Frontal cortex (tissue), 4 donors: ENCODE measurements around the gene KCNMA1. TPM values are rescaled to one million over a fixed set of nuclear protein-coding genes. Genes with fewer than 3 reads are reported as not detected.

ENCODE experiments used
- DNase-seq, 2 donors: peaks; one replicate each; pipeline ENCODE4 v3.0.0; 2012; ENCODE audit warnings: low spot score in 2 of 2
- FAIRE-seq: peaks from 2 replicates; lab custom pipeline; 2012; peaks lifted over from hg19 to GRCh38; lab: Jason Lieb, UNC
- total RNA-seq: library from RNA; depleted of rRNA; stranded (reverse); fragments of >200 nt; gene quantifications from one replicate; pipeline ENCODE4 v1.2.3, GENCODE V29; 2014
- donor health status: control.
- donor health status: control.
- donor health status: control.

KCNMA1 gene
- total RNA-seq, 1 donor from 2014 or later = 27.3 TPM

DNA sequence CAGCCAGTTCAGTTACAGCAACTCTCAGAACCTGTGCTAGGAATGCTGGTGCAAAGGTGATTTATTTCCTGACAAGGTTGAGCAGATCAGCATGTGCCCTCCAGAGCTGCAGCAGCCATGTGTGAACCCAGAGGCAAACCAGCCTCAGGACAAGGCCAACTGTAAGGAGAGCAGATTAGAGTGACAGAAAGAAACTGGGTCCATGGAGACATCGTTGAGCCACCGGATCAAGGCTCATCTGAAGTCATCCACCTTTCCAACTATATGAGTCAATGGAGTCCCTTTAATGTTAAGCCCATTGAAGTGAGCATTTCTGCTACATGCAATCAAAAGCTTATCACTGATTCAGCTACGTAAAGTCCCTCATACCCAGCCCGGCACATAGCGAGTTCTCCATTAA, 26.4 kb downstream of the KCNMA1 start:
- FAIRE-seq (no peak), DNase-seq (no peak)

DNA sequence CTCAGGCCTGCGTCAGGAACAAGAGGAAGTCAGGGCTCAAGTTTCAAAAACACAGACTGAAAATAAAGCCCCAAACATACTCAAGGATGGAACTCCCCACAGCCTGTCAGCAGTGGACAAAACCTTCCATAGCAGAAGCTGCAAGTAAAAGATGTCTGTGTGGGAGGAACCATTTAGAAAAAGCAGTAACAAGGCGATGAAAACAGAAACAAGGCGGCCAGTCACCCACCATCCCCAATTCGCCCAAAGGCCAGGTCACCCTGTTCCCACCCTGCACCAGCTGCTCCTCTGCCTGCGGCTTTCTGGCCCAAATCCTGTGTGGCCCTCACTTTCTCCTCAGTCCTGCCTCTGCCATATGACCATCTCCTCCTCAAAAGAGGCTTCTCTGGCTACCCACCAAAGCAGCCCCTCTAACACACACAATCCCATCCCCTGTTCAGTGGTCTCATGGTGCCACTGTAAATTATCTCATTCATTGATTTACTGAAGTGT, 27.8 kb downstream of the KCNMA1 start:
- DNase-seq (no peak), FAIRE-seq (no peak)

DNA sequence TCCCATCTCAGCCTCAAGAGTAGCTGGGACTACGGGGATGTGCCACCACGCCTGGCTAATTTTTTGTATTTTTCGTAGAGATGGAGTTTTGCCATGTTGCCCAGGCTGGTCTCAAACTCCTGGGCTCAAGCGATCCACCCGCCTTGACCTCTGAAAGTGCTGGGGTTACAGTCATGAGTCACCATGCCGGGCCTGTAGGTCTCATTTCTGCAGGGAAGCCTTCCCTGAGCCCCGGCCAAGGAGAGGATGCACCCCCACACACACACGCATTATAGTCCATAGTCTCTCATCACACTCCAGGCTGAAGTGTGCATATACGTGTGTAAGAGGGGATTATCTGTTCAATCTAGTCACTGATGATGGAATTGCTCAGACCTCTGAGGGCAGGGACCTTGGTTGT, 29.3 kb downstream of the KCNMA1 start:
- DNase-seq (no peak), FAIRE-seq (no peak)

DNA sequence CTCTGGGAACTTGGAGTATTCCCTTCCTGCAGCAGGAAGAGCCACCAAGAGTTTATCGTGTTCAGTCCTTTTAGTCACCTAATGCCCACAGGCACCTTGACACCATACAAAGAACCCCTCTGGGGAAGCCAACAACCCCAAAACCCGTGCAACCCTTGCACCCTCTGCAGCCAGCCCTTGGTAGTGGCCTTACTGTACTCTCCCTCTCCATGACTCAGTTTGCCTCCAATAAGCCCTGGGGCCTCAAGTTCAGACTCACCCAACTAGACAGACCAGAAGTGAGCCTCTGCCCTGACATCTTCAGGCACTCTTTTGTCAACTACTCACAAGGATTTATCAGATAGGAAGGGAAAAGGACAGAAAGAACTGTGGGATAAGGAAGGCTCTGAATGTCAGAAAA, 30.9 kb downstream of the KCNMA1 start:
- FAIRE-seq (no peak), DNase-seq (no peak)

DNA sequence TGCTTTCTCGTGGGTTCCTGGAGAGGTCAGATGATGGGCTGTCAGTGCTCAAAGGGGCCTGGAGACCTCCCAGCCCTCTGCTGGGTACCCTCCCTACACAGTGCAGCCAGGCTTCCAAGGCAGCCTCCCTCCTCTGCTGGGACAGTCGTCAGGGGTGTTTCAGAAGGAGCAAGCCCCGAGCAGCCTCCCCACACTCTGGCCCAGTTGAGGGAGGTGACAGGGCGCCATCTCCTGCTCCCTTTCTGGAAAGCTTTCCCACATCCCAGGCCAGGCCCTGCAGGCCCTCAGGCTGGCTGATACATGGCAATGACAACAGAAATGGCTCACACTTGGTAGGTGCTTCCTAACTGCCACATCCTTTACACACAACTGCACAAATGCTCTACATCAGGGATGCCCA, 32.1 kb downstream of the KCNMA1 start:
- DNase-seq = no peak
- FAIRE-seq = no peak

DNA sequence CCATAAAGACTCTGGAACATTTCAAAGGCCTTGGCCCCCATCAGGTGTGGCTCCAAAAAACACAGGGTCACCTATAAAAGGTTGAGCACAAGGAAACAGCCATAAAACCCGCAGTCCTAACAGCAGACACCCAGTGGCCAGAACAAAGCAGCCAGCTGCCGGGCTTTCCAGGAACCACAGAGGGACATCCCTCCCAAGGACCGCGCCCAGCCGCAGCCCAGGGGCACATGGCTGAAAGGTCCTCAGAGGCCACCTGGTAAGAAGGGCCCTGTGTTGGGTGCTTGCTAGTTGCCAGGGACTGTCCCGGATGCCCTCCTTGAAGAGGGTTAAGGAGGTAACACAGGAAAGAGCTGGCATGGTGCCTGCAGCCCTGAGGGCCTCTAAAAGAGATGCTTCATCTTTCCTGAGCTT, 32.7 kb downstream of the KCNMA1 start:
- no peak for FAIRE-seq
- DNase-seq = no peak

DNA sequence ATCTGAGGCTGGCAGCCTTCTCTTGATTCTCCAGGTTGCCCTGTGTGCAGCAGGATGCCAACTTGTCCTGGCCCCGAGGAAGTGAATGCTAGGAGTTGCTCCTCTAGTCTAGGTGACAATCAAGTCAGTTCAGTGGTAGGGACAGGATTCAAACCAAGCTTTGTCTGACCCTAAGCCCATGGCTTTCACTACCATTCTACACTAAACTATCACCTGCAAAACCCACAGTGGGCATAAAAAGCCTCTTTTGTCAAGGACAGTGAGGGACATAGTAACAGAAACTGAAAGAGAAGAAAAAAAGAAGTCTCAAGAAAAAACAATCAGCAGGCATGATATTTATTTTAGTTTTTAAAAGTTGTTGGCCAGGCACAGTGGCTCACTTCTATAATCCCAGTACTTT, 33.5 kb downstream of the KCNMA1 start:
- DNase-seq (no peak), FAIRE-seq (no peak)

DNA sequence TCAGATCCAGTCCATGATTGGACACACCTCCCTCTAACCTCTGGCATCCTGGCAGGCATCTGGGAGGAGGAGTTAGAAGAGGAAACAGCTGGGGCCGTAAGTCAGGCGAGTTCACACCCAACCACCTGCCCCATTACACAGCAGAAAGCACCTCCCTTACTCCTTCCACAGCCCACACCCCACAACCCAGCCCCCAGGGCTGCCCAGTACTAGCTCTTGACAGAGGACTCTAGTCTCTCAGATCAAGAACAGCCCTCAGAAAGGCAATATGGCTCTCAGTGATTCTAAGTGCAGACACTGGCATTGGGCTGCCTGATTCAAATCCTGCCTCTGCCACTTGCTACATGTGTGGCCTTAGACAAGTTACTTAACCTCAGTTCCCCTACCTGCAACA, 34.1 kb downstream of the KCNMA1 start:
- DNase-seq = no peak
- FAIRE-seq = no peak

DNA sequence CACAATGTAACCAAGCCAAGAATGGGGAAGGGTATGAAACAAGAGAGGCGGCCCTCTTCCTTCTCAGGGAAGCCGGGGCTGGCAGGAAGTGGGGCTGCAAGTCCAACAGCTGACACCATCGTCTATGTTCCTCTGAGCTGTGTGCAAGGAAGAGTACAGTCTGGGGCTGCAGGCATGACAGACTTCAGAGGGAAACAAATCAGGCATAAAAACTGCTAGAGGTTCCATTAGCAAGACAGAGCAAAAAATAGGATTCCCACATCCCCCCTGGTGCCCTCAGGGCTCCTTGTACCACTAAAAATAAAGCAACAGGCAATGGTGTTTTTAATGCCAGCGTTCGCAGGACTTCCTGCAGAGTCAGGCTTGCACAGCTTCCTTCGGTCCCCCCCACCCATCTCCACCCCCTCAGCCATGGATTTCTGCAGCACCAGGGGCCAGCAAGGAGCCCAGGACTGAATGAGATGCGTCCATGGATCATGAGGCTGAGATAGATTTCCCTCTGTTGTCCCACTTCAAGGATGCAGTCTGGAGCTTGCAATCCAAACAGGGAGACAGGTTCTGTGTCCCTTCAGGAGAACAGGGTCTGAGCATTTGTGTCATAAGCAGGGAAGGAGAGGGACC, 34.6 kb downstream of the KCNMA1 start:
- FAIRE-seq (no peak), DNase-seq (no peak)

DNA sequence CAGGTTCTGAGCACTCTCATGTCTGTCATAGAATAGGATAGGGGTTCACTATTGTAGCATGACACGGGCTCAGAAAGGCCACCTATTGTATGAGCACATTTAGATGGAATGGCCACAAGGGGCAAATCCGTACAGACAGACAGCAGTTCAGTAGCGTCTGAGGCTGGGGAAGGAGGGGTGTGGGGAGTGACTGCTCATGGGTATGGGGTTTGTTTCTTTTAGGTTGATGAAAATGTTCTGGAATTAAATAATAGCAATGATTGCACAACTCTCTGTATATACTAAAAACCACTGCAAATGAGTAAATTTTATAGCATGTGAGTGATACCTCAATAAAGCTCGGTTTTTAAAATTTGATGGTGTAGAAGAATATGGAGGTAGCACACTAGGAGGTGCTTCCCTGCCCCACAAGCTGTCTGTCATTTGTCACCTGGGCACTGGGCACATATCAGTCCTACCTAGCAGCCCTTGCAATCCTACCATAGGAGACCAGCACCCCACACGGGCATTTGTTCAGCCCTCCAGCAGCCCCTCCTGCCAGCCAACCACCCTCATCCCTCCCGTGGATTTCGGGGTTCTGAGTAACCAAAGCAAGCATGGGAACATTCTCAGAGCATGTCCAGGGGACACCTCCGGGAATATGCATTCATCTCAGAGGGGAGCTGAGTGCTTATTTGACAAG, 35.2 kb downstream of the KCNMA1 start:
- FAIRE-seq (no peak), DNase-seq (no peak)

DNA sequence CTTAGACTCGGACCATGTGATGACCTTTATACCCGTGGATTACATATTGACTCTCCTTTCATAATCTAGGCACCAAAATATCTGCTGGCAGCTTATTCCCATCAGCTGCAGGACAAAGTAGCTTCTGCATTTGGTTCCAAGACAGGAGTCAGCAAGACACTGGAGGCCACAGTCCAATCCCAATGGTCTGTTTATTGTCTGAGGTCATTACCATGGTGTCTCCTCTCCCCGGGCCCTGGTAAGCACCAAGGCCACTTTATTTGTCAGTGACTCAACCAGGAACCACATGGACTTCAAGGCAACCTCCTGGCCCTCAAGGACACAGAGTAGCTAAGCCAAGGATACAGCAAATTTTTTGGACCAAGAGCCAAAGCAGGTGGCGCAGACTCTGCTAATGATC, 36.1 kb downstream of the KCNMA1 start:
- no peak for FAIRE-seq

DNA sequence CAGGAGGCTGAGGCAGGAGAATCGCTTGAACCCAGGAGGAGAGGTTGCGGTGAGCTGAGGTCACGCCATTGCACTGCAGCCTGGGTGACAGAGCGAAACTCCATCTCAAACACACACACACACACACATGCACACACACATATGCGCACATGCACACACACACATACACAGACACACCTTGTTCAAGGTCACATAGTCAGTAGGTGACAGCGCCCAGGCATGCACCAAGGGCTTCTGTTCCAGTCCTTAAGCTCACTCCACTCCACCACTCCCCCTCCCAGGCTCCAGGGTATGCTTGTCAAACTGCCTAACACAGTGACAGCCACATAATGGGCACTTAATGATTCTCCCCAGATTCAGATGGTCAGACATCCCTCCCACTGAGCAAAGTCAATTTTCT, 37.0 kb downstream of the KCNMA1 start:
- no peak for FAIRE-seq
- no peak for DNase-seq

More for the DNA sequence above, 36.1 kb downstream of the KCNMA1 start:
- no peak for DNase-seq

DNA sequence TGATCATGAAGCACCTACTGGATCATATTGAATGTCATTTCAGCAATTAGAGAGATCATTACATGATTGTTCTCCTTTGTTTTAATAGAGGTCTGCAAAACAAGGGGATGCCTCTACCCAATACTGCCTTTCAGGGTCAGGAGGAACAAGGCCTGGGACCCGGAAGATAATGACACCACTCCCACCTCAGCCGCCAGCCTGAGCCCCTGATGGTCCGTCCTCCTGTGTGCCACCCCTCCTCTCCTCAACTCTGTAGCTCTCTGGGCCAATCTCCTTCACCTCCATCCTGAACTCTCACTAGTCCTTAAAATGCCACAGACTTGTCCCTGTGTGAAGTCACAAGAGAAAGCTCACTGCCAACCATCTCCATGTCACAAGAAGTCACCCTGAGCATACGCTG, 38.0 kb downstream of the KCNMA1 start:
- DNase-seq = no peak
- no peak for FAIRE-seq

DNA sequence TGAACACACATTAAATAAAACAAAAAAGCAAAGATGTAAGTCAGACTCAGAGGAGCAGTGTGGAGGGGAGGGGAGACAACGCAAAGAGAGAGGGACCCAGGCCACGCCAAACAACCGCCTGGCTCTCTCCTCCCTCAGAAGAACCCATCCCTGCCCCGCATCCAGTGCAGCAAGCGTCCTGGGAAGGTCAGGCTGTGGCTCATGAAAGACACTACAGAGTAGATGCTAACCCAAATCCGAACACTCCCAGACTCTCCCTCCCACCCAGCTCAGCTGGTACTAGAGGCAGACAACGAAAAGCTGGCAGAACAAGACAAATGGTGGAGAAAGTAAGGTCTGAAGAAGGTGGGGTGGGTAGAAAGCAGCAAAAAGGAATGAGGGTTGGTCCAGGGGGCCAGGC, 39.0 kb downstream of the KCNMA1 start:
- DNase-seq (no peak), FAIRE-seq (no peak)

DNA sequence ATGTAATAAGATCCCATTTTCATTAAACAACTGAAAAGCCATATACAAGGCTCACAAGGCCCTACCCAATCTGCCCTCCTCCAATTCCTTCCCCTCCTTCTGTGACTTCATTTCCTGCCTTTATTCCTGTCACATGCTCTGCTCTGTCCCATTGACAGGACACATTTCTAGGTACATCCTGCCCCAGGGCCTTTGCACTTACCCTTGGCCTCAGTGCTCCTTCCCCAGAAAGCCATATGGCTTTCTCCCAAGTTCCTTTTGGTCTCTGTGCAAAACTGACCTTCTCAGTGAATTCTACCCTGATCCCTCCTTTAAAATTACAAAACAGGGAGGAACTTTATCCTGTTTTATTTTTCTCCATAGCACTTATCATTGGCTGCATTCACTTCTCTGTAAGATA, 40.0 kb downstream of the KCNMA1 start:
- no peak for DNase-seq
- FAIRE-seq = no peak

DNA sequence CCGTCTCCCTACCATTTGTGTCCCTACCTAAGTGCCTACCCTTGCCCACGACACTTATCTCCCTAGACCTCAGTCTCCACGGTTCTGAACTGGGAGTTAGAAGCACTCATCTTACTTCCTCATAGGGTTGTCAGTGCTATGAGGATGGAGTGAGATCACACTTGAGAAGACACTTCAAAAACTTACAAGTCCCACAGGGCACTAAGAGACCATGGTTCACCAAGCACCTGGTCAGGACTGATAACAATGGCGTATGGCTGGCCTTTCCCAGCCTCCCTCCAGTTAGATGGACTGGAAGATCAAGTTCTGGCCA, 43.2 kb downstream of the KCNMA1 start:
- no peak for FAIRE-seq
- DNase-seq = no peak

DNA sequence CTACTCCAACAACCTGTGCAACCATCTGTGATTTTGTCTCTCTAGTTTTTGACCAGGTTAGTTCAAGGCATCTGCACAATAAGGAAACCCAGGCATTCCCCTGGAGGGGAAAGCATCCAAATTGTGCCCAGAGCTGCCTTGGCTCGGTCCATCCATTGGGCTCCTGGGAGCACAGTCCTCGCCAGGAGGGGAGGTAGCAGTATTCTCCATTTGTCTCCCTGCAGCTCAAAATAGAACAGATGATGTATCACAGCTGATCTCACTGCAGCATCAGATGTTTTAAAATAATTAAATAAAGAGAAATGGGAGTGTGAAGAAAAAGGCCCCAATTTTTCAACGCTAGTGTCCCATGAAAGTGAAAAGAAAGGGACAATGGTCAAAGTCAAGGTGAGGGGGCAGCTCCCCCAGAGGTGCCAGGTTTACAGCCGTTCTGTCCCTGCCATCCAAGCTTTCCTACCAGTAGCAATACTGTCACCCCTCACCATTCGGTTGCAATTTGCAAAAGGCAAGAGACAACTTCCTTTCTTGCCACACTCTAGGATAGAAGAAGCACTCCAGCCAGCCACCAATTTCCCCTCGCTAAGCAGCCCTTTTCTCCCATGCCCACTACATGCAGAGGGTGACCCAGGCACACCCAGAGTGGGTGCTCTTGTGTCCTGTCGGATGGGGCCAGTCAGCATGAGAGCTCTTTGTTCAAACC, 43.7 kb downstream of the KCNMA1 start:
- DNase-seq = no peak
- FAIRE-seq = no peak

DNA sequence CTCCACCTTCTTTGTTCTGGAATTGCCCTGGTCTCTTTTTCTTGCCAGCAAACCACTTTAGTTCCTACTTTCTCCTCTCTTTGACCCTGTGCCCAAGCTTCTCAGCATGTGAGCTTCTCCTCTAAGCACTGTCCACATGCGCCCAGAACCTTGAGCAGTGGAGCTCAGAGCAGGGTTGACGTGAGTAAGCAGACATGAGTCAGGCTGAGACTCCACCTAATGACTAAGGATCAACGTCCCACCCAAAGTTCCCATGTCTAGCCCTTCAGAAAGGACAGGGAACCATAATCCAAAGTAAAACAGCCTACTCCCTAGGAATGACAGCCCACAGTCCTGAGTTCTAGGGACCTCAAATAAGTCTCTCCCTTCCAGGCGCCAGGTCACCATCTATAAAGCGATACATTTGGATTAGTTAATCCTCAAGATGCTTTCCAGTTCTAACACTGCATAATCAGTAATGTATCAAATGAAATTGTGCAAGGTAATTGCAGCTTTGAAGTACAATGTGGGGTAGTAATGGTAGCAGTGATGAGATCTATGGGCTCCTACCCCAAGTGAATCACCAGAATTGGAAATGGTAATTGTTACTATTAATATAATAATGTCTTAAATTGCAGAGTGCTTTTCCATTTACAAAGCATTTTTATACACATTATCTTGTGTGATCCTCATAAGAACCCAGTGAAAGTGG, 44.5 kb downstream of the KCNMA1 start:
- no peak for DNase-seq
- no peak for FAIRE-seq

DNA sequence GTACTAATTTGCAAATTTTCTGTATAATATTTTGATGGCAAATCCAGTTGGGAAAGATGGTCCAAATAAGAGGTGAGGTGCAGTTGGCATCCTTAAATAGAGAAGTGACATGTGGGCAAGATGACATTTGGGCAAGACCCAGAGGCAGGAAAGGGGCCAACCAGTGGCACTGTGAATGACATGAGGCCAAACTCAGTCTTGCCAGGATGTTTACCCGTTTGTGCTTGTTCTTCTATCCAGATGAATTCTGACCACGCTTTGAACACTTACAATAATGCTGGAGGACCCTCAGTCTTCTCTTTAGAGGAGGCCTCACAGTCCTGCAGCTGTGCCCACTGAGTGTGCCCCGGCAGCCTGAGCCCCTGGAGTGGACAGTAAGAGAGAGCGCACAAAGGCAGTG, 45.1 kb downstream of the KCNMA1 start:
- no peak for DNase-seq
- FAIRE-seq = no peak

DNA sequence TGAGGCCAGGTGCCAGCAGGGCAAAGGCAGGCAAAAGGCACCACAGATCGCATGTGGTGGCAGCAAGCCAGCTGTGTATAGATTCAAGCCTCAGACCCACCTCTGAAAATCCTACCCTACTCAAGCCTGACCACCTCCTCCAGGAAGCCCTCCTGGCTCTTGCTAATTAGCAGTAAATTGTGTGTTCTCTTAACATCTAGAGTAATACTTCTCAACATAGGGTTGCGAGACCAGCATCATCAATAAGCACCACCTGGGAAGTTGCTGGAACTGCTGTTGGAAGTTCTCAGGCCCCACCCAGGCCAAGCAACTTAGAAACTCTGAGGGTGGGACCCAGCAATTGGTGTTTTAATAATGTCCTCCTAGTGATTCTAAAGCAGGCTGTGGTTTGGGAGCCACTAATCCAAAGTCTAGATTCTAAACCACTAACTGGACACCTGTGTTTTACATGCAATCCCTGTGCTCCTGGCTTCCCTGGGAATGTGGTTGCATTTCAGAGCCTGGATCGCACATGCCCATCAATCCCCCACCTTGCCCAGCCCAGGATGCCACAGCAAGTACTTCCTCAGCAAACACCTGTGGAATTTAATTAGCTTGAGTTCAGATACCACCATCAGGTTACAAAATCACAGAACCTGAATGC, 46.2 kb downstream of the KCNMA1 start:
- no peak for DNase-seq
- no peak for FAIRE-seq
